Measurements from ENCODE around the gene HHAT. TPM values are rescaled to one million over a fixed set of nuclear protein-coding genes. Genes with fewer than 3 reads are reported as not detected.

Gene HHAT
- polyA plus RNA-seq, 3 donors, result 1.1 to 1.6 (median 1.5) TPM

DNA sequence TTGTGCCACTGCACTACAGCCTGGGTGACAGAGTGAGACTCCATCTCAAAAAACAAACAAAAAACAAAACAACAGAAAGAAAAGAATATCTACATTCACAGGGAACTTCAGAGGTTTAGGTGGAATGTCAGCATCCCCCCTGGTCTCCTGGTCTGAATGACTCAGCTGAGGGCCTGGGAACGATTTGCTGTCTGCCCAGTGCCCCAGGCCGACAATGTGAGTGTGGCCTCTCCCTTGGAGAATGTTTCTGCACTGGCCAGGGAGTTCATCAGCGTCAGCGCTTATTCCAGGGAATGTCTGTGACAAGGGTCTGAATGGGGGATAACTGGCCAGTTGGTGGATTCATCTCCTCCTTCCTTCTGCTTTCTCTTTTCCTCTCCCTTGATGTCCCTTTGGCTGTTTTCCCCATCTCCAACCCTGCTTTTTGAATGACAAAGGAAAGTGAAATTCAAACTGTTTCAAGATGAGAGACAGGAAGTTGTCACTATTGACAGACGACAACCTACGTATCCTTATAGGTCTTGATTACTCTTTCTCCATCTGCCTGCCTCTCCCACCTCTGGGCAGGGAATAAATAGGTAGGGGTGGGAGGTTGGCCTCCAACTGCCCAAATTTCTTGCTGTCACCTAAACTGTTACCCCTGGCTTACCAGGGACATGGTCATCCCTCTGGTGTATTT is 213.1 kb downstream of the HHAT start:
- Mint-ChIP-seq H3K4me3 (no peak overlapping the region), H3K4me1 (peaks cover 1% of the 10 kb centered on the region), H3K27ac (no peak overlapping the region), H3K27me3 (ENCODE audit: low read depth in 3 of 3) (peaks cover 0 to under 1% (median 0%) of the 10 kb centered on the region in 3 donors), H3K36me3 (no peaks in the 10 kb centered on the region), H3K9me3 (peaks cover 0 to 4% (median 2%) of the 10 kb centered on the region in 7 donors)
- intact Hi-C loops (cut with micrococcal nuclease), result no loop called here
- no peaks in the 10 kb centered on the region for H3K9me3 ChIP-seq (replicated peaks in 1 of 2; ENCODE audit: control insufficient read depth in 1 of 2, insufficient read depth in 1 of 2, low read length in 2 of 2)
- no peak overlapping the region for H2AFZ ChIP-seq (ENCODE audit: insufficient read depth, low read depth, low read length, poor library complexity, severe bottlenecking)
- H3K9ac ChIP-seq (ENCODE audit: insufficient read depth, low read length, poor library complexity, severe bottlenecking), result no peak overlapping the region
- no peak overlapping the region for H3K4me2 ChIP-seq (replicated peaks; ENCODE audit: extremely low read depth, low read length, poor library complexity, severe bottlenecking)
- no peaks in the 10 kb centered on the region for H4K20me1 ChIP-seq (ENCODE audit: insufficient read depth, low read length)
- no peaks in the 10 kb centered on the region for H3K79me2 ChIP-seq (ENCODE audit: insufficient read depth, low read length)
- no CpG with 5 or more reads among the region's 6 CpGs for WGBS (ENCODE audit: insufficient coverage)
- TF ChIP-seq, protein P1, sequence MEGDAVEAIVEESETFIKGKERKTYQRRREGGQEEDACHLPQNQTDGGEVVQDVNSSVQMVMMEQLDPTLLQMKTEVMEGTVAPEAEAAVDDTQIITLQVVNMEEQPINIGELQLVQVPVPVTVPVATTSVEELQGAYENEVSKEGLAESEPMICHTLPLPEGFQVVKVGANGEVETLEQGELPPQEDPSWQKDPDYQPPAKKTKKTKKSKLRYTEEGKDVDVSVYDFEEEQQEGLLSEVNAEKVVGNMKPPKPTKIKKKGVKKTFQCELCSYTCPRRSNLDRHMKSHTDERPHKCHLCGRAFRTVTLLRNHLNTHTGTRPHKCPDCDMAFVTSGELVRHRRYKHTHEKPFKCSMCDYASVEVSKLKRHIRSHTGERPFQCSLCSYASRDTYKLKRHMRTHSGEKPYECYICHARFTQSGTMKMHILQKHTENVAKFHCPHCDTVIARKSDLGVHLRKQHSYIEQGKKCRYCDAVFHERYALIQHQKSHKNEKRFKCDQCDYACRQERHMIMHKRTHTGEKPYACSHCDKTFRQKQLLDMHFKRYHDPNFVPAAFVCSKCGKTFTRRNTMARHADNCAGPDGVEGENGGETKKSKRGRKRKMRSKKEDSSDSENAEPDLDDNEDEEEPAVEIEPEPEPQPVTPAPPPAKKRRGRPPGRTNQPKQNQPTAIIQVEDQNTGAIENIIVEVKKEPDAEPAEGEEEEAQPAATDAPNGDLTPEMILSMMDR (IDR thresholded peaks at IDR 0.05), result no peak
- H3K4me3 ChIP-seq (replicated peaks in 1 of 3; ENCODE audit: low read depth in 2 of 3, low read length in 3 of 3), result no peak overlapping the region
- H3K27ac ChIP-seq (ENCODE audit: low read depth in 1 of 2, low read length in 2 of 2), result no peak overlapping the region
- DNase-seq, result no peak
- H3K36me3 ChIP-seq (replicated peaks in 1 of 2; ENCODE audit: control insufficient read depth in 1 of 2, insufficient read depth in 2 of 2, low read length in 2 of 2), result no peaks in the 10 kb centered on the region
- H3K27me3 ChIP-seq (ENCODE audit: control insufficient read depth in 2 of 2, insufficient read depth in 2 of 2, low read length in 2 of 2), result no peaks in the 10 kb centered on the region
- H3K4me1 ChIP-seq (ENCODE audit: control insufficient read depth in 1 of 2, insufficient read depth in 2 of 2, low read length in 2 of 2), result no peaks in the 10 kb centered on the region

DNA sequence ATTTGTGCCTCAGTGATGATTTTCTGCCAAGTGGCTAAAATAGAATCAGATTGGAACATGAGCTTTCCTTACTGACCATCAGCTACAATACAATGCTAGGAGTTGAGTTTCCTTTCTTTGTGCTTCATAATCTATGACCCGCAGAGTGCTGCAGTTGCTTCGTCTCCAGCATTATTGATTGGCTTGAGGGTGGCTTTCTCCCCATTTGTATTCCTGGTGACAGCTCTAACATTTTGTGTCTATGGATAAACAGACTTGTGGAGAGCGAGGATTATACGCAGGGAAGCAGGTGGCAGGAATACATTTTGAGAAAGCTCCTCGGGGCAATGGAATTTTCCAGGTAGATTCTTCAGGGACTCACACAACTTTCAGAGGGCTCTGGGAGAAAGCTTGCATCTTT is 223.2 kb downstream of the HHAT start:
- intact Hi-C loops (cut with micrococcal nuclease), result no loop called here
- H3K79me2 ChIP-seq (ENCODE audit: insufficient read depth, low read length), result no peaks in the 10 kb centered on the region
- TF ChIP-seq, protein P1 (IDR thresholded peaks at IDR 0.05), result no peak
- H3K27me3 Mint-ChIP-seq (ENCODE audit: low read depth in 3 of 3), result peaks cover 0 to 2% (median 2%) of the 10 kb centered on the region in 3 donors
- H3K27ac ChIP-seq (ENCODE audit: low read depth in 1 of 2, low read length in 2 of 2), result no peak overlapping the region
- no peaks in the 10 kb centered on the region for H3K27me3 ChIP-seq (ENCODE audit: control insufficient read depth in 2 of 2, insufficient read depth in 2 of 2, low read length in 2 of 2)
- H3K4me3 Mint-ChIP-seq, result no peak overlapping the region
- no peaks in the 10 kb centered on the region for H3K36me3 Mint-ChIP-seq
- H3K9me3 ChIP-seq (replicated peaks in 1 of 2; ENCODE audit: control insufficient read depth in 1 of 2, insufficient read depth in 1 of 2, low read length in 2 of 2), result no peaks in the 10 kb centered on the region
- H4K20me1 ChIP-seq (ENCODE audit: insufficient read depth, low read length), result no peaks in the 10 kb centered on the region
- peaks cover 0 to 7% (median 2%) of the 10 kb centered on the region in 7 donors for H3K9me3 Mint-ChIP-seq
- no peaks in the 10 kb centered on the region for H3K4me1 Mint-ChIP-seq
- no peak overlapping the region for H2AFZ ChIP-seq (ENCODE audit: insufficient read depth, low read depth, low read length, poor library complexity, severe bottlenecking)
- no peaks in the 10 kb centered on the region for H3K36me3 ChIP-seq (replicated peaks in 1 of 2; ENCODE audit: control insufficient read depth in 1 of 2, insufficient read depth in 2 of 2, low read length in 2 of 2)
- WGBS (ENCODE audit: insufficient coverage), result 100% methylated on average over 4 of the region's 5 CpGs
- H3K4me2 ChIP-seq (replicated peaks; ENCODE audit: extremely low read depth, low read length, poor library complexity, severe bottlenecking), result no peak overlapping the region
- no peak overlapping the region for H3K9ac ChIP-seq (ENCODE audit: insufficient read depth, low read length, poor library complexity, severe bottlenecking)
- H3K4me3 ChIP-seq (replicated peaks in 1 of 3; ENCODE audit: low read depth in 2 of 3, low read length in 3 of 3), result no peak overlapping the region
- no peaks in the 10 kb centered on the region for H3K4me1 ChIP-seq (ENCODE audit: control insufficient read depth in 1 of 2, insufficient read depth in 2 of 2, low read length in 2 of 2)
- H3K27ac Mint-ChIP-seq, result no peak overlapping the region
- no peak for DNase-seq
